Loucy (cell line): ENCODE results near the gene CCDC201.
"Not testable (repeated sequence)": the region's sequence is repeated elsewhere in the genome, so short reads cannot be mapped to it uniquely, and the experiment has no call there.

Experiments
- H2AFZ ChIP-seq: fragments of 200-600 bp; sonication (generic); 2 replicates; pipeline ENCODE4 v1.6.0; 2016; ENCODE audit warnings: antibody characterized with exemption, mild to moderate bottlenecking, low read length, moderate library complexity
- H3F3A ChIP-seq: fragments of 200-600 bp; 2 replicates; pipeline ENCODE4 v1.6.0; 2016; ENCODE audit warnings: antibody characterized with exemption, low read depth, mild to moderate bottlenecking
- H3K27me3 ChIP-seq: fragments of 200-600 bp; sonication (generic); 2 replicates; pipeline ENCODE4 v1.6.1; 2014; ENCODE audit warnings: low read length, mild to moderate bottlenecking; ENCODE audit not compliant: insufficient read depth, poor library complexity, severe bottlenecking
- H3K36me3 ChIP-seq: fragments of 200-600 bp; sonication (generic); 2 replicates; pipeline ENCODE4 v1.6.1; 2016; ENCODE audit warnings: low read length; ENCODE audit not compliant: insufficient read depth
- H3K4me1 ChIP-seq: fragments of 200-600 bp; sonication (generic); 2 replicates; pipeline ENCODE4 v1.5.1; 2014; ENCODE audit warnings: low read length, mild to moderate bottlenecking; ENCODE audit not compliant: insufficient read depth, poor library complexity, severe bottlenecking
- H3K4me2 ChIP-seq: fragments of 200-600 bp; sonication (generic); 2 replicates; pipeline ENCODE4 v1.6.0; 2014; ENCODE audit warnings: antibody characterized with exemption, low read length, low read depth, mild to moderate bottlenecking; ENCODE audit not compliant: poor library complexity, severe bottlenecking
- H3K4me3 ChIP-seq: fragments of 200-600 bp; sonication (generic); 2 replicates; pipeline ENCODE4 v1.5.1; 2014; ENCODE audit warnings: low read length, mild to moderate bottlenecking, mixed read lengths; ENCODE audit not compliant: poor library complexity, severe bottlenecking
- H3K79me2 ChIP-seq: fragments of 200-600 bp; sonication (generic); 2 replicates; pipeline ENCODE4 v1.6.1; 2014; ENCODE audit warnings: low read length; ENCODE audit not compliant: insufficient read depth
- H3K9ac ChIP-seq: fragments of 200-600 bp; sonication (generic); 2 replicates; pipeline ENCODE4 v1.6.0; 2014; ENCODE audit warnings: mild to moderate bottlenecking, low read depth, low read length, moderate library complexity; ENCODE audit not compliant: poor library complexity, severe bottlenecking
- H3K9me2 ChIP-seq: fragments of 200-600 bp; sonication (generic); replicated peaks from 2 replicates; pipeline ENCODE4 v1.6.1; 2016; ENCODE audit warnings: low read depth, low read length, mixed read lengths
- H3K9me3 ChIP-seq: fragments of 200-600 bp; sonication (generic); 2 replicates; pipeline ENCODE4 v1.6.1; 2014; ENCODE audit warnings: mild to moderate bottlenecking, antibody characterized with exemption, low read length, low read depth; ENCODE audit not compliant: insufficient read depth
- H4K20me1 ChIP-seq: fragments of 200-600 bp; sonication (generic); 2 replicates; pipeline ENCODE4 v1.6.0; 2014; ENCODE audit warnings: antibody characterized with exemption, low read length, mild to moderate bottlenecking; ENCODE audit not compliant: insufficient read depth, poor library complexity, severe bottlenecking

The CCDC201 gene

GRCh38 chr7:45826550-45826949 lies 46.3 kb downstream of the CCDC201 start:
- H3K27me3 ChIP-seq, H3K79me2 ChIP-seq, H3K9me3 ChIP-seq, H3K9ac ChIP-seq, H2AFZ ChIP-seq, H3K4me1 ChIP-seq, H4K20me1 ChIP-seq, H3K9me2 ChIP-seq, H3F3A ChIP-seq, H3K36me3 ChIP-seq, H3K4me2 ChIP-seq, H3K4me3 ChIP-seq: not testable (repeated sequence)

- H3K27me3 ChIP-seq, H3K4me3 ChIP-seq, H3K79me2 ChIP-seq, H3K36me3 ChIP-seq, H3K4me1 ChIP-seq, H2AFZ ChIP-seq, H4K20me1 ChIP-seq, H3K9me2 ChIP-seq, H3K9me3 ChIP-seq, H3K4me2 ChIP-seq, H3F3A ChIP-seq, H3K9ac ChIP-seq: not testable (repeated sequence)
Observed at GRCh38 chr7:45818763-45819162, 54.1 kb downstream of the CCDC201 start.

DNA sequence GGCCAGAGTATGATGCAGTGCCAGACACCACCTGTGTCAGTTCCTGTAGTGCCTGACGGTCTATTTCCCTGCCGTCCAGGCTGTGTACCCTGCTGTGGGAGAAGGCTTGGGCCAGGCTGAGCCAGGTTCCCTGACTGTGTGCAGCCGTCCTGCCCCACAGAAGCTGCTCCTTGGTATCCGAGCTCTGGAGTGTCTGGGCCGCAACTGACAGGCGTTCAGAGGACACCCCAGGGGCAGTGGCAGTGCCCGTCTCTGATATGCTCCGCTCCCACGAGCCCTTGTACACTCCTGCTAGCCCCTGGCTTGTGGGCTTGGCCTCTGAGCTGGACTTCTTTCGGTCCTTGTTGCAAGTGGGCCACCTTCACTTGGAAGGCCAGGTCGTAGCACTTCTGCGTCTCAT lies 55.0 kb downstream of the CCDC201 start:
- H3K4me2 ChIP-seq, H4K20me1 ChIP-seq, H2AFZ ChIP-seq, H3K4me1 ChIP-seq, H3K9me3 ChIP-seq, H3F3A ChIP-seq, H3K36me3 ChIP-seq, H3K9ac ChIP-seq, H3K4me3 ChIP-seq, H3K79me2 ChIP-seq, H3K9me2 ChIP-seq, H3K27me3 ChIP-seq: not testable (repeated sequence)

DNA sequence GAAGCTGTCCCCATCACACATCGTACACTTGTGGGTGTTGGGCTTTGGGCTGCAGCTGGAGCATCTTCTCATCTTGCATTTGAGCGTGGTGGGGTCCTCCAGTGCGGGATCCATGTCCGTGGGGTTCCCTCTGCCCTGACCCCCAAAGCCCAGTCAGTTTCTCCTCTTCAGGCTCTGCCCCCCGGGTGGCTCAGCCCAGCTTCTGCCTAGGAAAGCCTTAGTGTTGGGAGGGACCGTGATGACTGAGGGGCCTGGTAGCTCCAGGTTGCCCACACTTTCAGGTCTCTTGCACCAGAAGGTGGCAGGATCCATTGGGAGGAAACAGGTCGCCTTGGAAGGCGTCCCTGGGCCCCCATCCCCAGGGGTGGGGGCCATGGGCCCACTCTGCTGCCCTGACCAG lies 55.9 kb downstream of the CCDC201 start:
- H3K4me1 ChIP-seq, H3K79me2 ChIP-seq, H2AFZ ChIP-seq, H4K20me1 ChIP-seq, H3K36me3 ChIP-seq, H3K27me3 ChIP-seq, H3K9me3 ChIP-seq, H3K4me3 ChIP-seq, H3K4me2 ChIP-seq, H3K9ac ChIP-seq, H3K9me2 ChIP-seq, H3F3A ChIP-seq: not testable (repeated sequence)

- not testable (repeated sequence) for H3K9me3 ChIP-seq, H3K9me2 ChIP-seq, H2AFZ ChIP-seq, H4K20me1 ChIP-seq, H3K79me2 ChIP-seq, H3K4me2 ChIP-seq, H3K36me3 ChIP-seq, H3K9ac ChIP-seq, H3K27me3 ChIP-seq, H3F3A ChIP-seq, H3K4me1 ChIP-seq, H3K4me3 ChIP-seq
Observed at GRCh38 chr7:45814216-45815118, 58.4 kb downstream of the CCDC201 start.

GRCh38 chr7:45813771-45814170 lies 59.1 kb downstream of the CCDC201 start:
- H3K36me3 ChIP-seq, H3K4me3 ChIP-seq, H2AFZ ChIP-seq, H3K9me3 ChIP-seq, H4K20me1 ChIP-seq, H3K9me2 ChIP-seq, H3K4me2 ChIP-seq, H3K9ac ChIP-seq, H3K4me1 ChIP-seq, H3K27me3 ChIP-seq, H3F3A ChIP-seq, H3K79me2 ChIP-seq: not testable (repeated sequence)
